ENCODE results near the gene ACTN4. TPM values are rescaled to one million over a fixed set of nuclear protein-coding genes. Genes with fewer than 3 reads are reported as not detected.

ACTN4 gene
- total RNA-seq, 1 experiment from 2014 or later = 3,297 TPM

DNA sequence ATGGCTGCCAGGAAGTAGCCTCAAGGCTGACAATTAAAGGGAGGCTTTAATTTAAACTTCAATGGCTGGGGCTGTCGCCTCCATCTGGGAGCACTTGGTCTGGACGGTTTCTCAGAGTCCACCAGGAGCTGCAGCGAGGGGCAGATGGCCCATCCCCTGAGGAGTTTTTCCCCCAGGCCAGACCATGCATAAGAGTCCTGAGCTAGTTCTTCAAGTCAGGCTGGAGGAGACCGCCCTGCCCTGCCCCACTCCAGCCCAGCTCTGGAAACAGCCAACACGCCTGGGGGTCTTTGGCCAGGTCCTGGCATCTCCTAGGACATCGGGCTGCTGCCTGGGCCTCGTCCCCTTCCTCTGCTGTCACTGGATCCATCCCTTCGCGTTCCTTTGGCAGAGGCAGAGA, 5.3 kb upstream of the ACTN4 start:
- TF ChIP-seq, protein P1, sequence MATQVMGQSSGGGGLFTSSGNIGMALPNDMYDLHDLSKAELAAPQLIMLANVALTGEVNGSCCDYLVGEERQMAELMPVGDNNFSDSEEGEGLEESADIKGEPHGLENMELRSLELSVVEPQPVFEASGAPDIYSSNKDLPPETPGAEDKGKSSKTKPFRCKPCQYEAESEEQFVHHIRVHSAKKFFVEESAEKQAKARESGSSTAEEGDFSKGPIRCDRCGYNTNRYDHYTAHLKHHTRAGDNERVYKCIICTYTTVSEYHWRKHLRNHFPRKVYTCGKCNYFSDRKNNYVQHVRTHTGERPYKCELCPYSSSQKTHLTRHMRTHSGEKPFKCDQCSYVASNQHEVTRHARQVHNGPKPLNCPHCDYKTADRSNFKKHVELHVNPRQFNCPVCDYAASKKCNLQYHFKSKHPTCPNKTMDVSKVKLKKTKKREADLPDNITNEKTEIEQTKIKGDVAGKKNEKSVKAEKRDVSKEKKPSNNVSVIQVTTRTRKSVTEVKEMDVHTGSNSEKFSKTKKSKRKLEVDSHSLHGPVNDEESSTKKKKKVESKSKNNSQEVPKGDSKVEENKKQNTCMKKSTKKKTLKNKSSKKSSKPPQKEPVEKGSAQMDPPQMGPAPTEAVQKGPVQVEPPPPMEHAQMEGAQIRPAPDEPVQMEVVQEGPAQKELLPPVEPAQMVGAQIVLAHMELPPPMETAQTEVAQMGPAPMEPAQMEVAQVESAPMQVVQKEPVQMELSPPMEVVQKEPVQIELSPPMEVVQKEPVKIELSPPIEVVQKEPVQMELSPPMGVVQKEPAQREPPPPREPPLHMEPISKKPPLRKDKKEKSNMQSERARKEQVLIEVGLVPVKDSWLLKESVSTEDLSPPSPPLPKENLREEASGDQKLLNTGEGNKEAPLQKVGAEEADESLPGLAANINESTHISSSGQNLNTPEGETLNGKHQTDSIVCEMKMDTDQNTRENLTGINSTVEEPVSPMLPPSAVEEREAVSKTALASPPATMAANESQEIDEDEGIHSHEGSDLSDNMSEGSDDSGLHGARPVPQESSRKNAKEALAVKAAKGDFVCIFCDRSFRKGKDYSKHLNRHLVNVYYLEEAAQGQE (IDR thresholded peaks at IDR 0.05; ENCODE audit: insufficient read depth in 1 of 2, low read depth in 2 of 2, low read length in 1 of 2) = no peak
- TF ChIP-seq, protein P2, sequence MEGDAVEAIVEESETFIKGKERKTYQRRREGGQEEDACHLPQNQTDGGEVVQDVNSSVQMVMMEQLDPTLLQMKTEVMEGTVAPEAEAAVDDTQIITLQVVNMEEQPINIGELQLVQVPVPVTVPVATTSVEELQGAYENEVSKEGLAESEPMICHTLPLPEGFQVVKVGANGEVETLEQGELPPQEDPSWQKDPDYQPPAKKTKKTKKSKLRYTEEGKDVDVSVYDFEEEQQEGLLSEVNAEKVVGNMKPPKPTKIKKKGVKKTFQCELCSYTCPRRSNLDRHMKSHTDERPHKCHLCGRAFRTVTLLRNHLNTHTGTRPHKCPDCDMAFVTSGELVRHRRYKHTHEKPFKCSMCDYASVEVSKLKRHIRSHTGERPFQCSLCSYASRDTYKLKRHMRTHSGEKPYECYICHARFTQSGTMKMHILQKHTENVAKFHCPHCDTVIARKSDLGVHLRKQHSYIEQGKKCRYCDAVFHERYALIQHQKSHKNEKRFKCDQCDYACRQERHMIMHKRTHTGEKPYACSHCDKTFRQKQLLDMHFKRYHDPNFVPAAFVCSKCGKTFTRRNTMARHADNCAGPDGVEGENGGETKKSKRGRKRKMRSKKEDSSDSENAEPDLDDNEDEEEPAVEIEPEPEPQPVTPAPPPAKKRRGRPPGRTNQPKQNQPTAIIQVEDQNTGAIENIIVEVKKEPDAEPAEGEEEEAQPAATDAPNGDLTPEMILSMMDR (IDR thresholded peaks at IDR 0.05) = no peak
- TF ChIP-seq SIN3A (IDR thresholded peaks at IDR 0.05; ENCODE audit: borderline replicate concordance, insufficient read depth, low read depth, low read length) (no peak), POLR2AphosphoS5 (IDR thresholded peaks at IDR 0.05; ENCODE audit: low read depth, low read length) (no peak), TCF7L2 (IDR thresholded peaks at IDR 0.05; ENCODE audit: low read depth, low read length) (no peak)
- CTCF ChIA-PET = interaction anchor here (0.6 to 1.9 kb wide), 9 partner anchors 8 to 1683 kb away, joined by 3 to 11 read pairs (median 6); partner anchors contain the start of gene NFKBIB
- H3K4me3 ChIP-seq (ENCODE audit: low read depth in 2 of 2, low read length in 2 of 2) = no peak overlapping the region
- no peak overlapping the region for H3K27ac ChIP-seq (ENCODE audit: low read length)
- H3K36me3 ChIP-seq (ENCODE audit: control insufficient read depth, insufficient read depth, low read length) = no peaks in the 10 kb centered on the region
- H3K9me3 ChIP-seq (ENCODE audit: control insufficient read depth, insufficient read depth, low read depth, low read length) = no peaks in the 10 kb centered on the region
- no TSS peak for BruUV-seq (replicated peaks)
- POLR2A ChIA-PET = interaction anchor here (0.6 to 1.0 kb wide), 4 partner anchors 16 to 176 kb away, joined by 3 to 6 read pairs (median 4); no protein-coding TSS in a partner anchor
- in situ Hi-C loops (cut with HindIII; ENCODE audit: low pct_unique_long_range_greater_than_20kb, low sequenced_read_pairs) = no loop called here
- DNase-seq (ENCODE audit: low read depth, low spot score) (no peak), ATAC-seq (0 out of 2 replicates have a peak, but pooled peaks have one; percentile 0)
- H3K27me3 ChIP-seq (ENCODE audit: control insufficient read depth, insufficient read depth, low read length) = no peaks in the 10 kb centered on the region
- H3K4me1 ChIP-seq (ENCODE audit: control insufficient read depth, insufficient read depth, low read length) = peaks cover 3% of the 10 kb centered on the region; the same call in 1 of the 2 replicates
- intact Hi-C loops (cut with micrococcal nuclease; ENCODE audit: unreplicated experiment) = no loop called here

DNA sequence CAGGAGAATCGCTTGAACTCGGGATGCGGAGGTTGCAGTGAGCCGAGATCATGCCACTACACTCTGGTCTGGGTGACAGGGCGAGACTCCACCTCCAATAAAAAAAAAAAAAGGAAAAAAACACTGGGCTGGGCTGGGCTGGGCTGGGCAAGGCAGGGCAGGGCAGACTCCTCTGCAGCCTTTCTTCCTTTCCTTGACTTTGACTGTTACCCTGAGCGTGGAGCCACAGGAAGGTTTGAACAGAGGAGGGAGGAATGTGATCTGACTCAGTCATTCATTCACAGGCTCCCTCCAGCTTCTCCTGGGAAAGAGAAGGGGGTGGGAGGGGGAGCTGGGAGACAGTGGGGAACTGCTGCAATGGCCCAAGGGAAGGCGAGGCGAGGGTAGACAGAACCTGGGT, 2.7 kb upstream of the ACTN4 start:
- Histone ChIP-seq H3K27ac (ENCODE audit: low read length) (no peak overlapping the region), H3K27me3 (ENCODE audit: control insufficient read depth, insufficient read depth, low read length) (no peaks in the 10 kb centered on the region), H3K4me1 (ENCODE audit: control insufficient read depth, insufficient read depth, low read length) (peaks cover 3% of the 10 kb centered on the region; the same call in 1 of the 2 replicates), H3K36me3 (ENCODE audit: control insufficient read depth, insufficient read depth, low read length) (no peaks in the 10 kb centered on the region), H3K4me3 (ENCODE audit: low read depth in 2 of 2, low read length in 2 of 2) (no peak overlapping the region), H3K9me3 (ENCODE audit: control insufficient read depth, insufficient read depth, low read depth, low read length) (no peaks in the 10 kb centered on the region)
- intact Hi-C loops (cut with micrococcal nuclease; ENCODE audit: unreplicated experiment) (no loop called here), in situ Hi-C loops (cut with HindIII; ENCODE audit: low pct_unique_long_range_greater_than_20kb, low sequenced_read_pairs) (no loop called here)
- no peak for ATAC-seq
- ChIA-PET POLR2A (interaction anchor here (0.6 to 0.9 kb wide), 3 partner anchors 13 to 811 kb away, joined by 3 to 7 read pairs (median 5); no protein-coding TSS in a partner anchor), CTCF (interaction anchor here (0.7 to 1.0 kb wide), 3 partner anchors 10 to 29 kb away, joined by 5 to 9 read pairs (median 5); no protein-coding TSS in a partner anchor)
- BruUV-seq (replicated peaks) = no TSS peak
- TF ChIP-seq POLR2AphosphoS5 (IDR thresholded peaks at IDR 0.05; ENCODE audit: low read depth, low read length) (no peak), SIN3A (IDR thresholded peaks at IDR 0.05; ENCODE audit: borderline replicate concordance, insufficient read depth, low read depth, low read length) (no peak), TCF7L2 (IDR thresholded peaks at IDR 0.05; ENCODE audit: low read depth, low read length) (no peak)
- DNase-seq (ENCODE audit: low read depth, low spot score) = no peak

Data from Panc1 (cell line).